Loucy (cell line): Measurements from ENCODE around the gene ETFBKMT.

Experiments used
- H2AFZ ChIP-seq: fragments of 200-600 bp; sonication (generic); 2 replicates; pipeline ENCODE4 v1.6.0; 2016; ENCODE audit warnings: antibody characterized with exemption, mild to moderate bottlenecking, low read length, moderate library complexity
- H3F3A ChIP-seq: fragments of 200-600 bp; 2 replicates; pipeline ENCODE4 v1.6.0; 2016; ENCODE audit warnings: antibody characterized with exemption, low read depth, mild to moderate bottlenecking
- H3K27me3 ChIP-seq: fragments of 200-600 bp; sonication (generic); 2 replicates; pipeline ENCODE4 v1.6.1; 2014; ENCODE audit warnings: low read length, mild to moderate bottlenecking; ENCODE audit not compliant: insufficient read depth, poor library complexity, severe bottlenecking
- H3K36me3 ChIP-seq: fragments of 200-600 bp; sonication (generic); 2 replicates; pipeline ENCODE4 v1.6.1; 2016; ENCODE audit warnings: low read length; ENCODE audit not compliant: insufficient read depth
- H3K4me1 ChIP-seq: fragments of 200-600 bp; sonication (generic); 2 replicates; pipeline ENCODE4 v1.5.1; 2014; ENCODE audit warnings: low read length, mild to moderate bottlenecking; ENCODE audit not compliant: insufficient read depth, poor library complexity, severe bottlenecking
- H3K4me2 ChIP-seq: fragments of 200-600 bp; sonication (generic); 2 replicates; pipeline ENCODE4 v1.6.0; 2014; ENCODE audit warnings: antibody characterized with exemption, low read length, low read depth, mild to moderate bottlenecking; ENCODE audit not compliant: poor library complexity, severe bottlenecking
- H3K4me3 ChIP-seq: fragments of 200-600 bp; sonication (generic); 2 replicates; pipeline ENCODE4 v1.5.1; 2014; ENCODE audit warnings: low read length, mild to moderate bottlenecking, mixed read lengths; ENCODE audit not compliant: poor library complexity, severe bottlenecking
- H3K79me2 ChIP-seq: fragments of 200-600 bp; sonication (generic); 2 replicates; pipeline ENCODE4 v1.6.1; 2014; ENCODE audit warnings: low read length; ENCODE audit not compliant: insufficient read depth
- H3K9ac ChIP-seq: fragments of 200-600 bp; sonication (generic); 2 replicates; pipeline ENCODE4 v1.6.0; 2014; ENCODE audit warnings: mild to moderate bottlenecking, low read depth, low read length, moderate library complexity; ENCODE audit not compliant: poor library complexity, severe bottlenecking
- H3K9me2 ChIP-seq: fragments of 200-600 bp; sonication (generic); replicated peaks from 2 replicates; pipeline ENCODE4 v1.6.1; 2016; ENCODE audit warnings: low read depth, low read length, mixed read lengths
- H3K9me3 ChIP-seq: fragments of 200-600 bp; sonication (generic); 2 replicates; pipeline ENCODE4 v1.6.1; 2014; ENCODE audit warnings: mild to moderate bottlenecking, antibody characterized with exemption, low read length, low read depth; ENCODE audit not compliant: insufficient read depth
- H4K20me1 ChIP-seq: fragments of 200-600 bp; sonication (generic); 2 replicates; pipeline ENCODE4 v1.6.0; 2014; ENCODE audit warnings: antibody characterized with exemption, low read length, mild to moderate bottlenecking; ENCODE audit not compliant: insufficient read depth, poor library complexity, severe bottlenecking
- CTCF ChIP-seq: fragments of 200-600 bp; sonication (generic); conservative IDR thresholded peaks from 2 replicates; pipeline ENCODE4 v1.5.1; 2014; ENCODE audit warnings: mild to moderate bottlenecking, antibody characterized with exemption, low read length
- EZH2phosphoT487 ChIP-seq: fragments of 200-600 bp; IDR thresholded peaks from 2 replicates; pipeline ENCODE4 v1.6.1; 2018; ENCODE audit warnings: antibody characterized with exemption, mild to moderate bottlenecking, moderate library complexity, borderline replicate concordance

ETFBKMT gene

GRCh38 chr12:31631809-31632208, 27.7 kb upstream of the ETFBKMT start:
- Histone ChIP-seq H3K4me3 (no peak overlapping the region), H3K4me2 (no peak overlapping the region), H3K9me2 (no peaks in the 10 kb centered on the region), H2AFZ (no peak overlapping the region), H3K36me3 (no peaks in the 10 kb centered on the region), H3K79me2 (no peaks in the 10 kb centered on the region), H3F3A (no peaks in the 10 kb centered on the region), H3K27me3 (no peaks in the 10 kb centered on the region), H4K20me1 (no peaks in the 10 kb centered on the region), H3K9me3 (no peaks in the 10 kb centered on the region), H3K9ac (no peak overlapping the region), H3K4me1 (no peaks in the 10 kb centered on the region)
- TF ChIP-seq CTCF = no peak
- no peak for TF ChIP-seq EZH2phosphoT487

GRCh38 chr12:31633464-31633863, 26.0 kb upstream of the ETFBKMT start:
- Histone ChIP-seq H3K27me3 (no peaks in the 10 kb centered on the region), H3K4me2 (no peak overlapping the region), H3K4me3 (no peak overlapping the region), H3K9me2 (no peaks in the 10 kb centered on the region), H4K20me1 (no peaks in the 10 kb centered on the region), H2AFZ (no peak overlapping the region), H3K4me1 (no peaks in the 10 kb centered on the region), H3K36me3 (no peaks in the 10 kb centered on the region), H3K9me3 (no peaks in the 10 kb centered on the region), H3K9ac (no peak overlapping the region), H3K79me2 (no peaks in the 10 kb centered on the region), H3F3A (no peaks in the 10 kb centered on the region)
- TF ChIP-seq EZH2phosphoT487 = no peak
- no peak for TF ChIP-seq CTCF

- Histone ChIP-seq H3K36me3 (no peaks in the 10 kb centered on the region), H2AFZ (no peak overlapping the region), H3K27me3 (no peaks in the 10 kb centered on the region), H3K4me3 (no peak overlapping the region), H3K9me3 (no peaks in the 10 kb centered on the region), H3K4me1 (no peaks in the 10 kb centered on the region), H3K9ac (no peak overlapping the region), H4K20me1 (no peaks in the 10 kb centered on the region), H3K4me2 (no peak overlapping the region), H3K9me2 (no peaks in the 10 kb centered on the region), H3K79me2 (no peaks in the 10 kb centered on the region), H3F3A (no peaks in the 10 kb centered on the region)
- TF ChIP-seq CTCF = no peak
- no peak for TF ChIP-seq EZH2phosphoT487
These were observed 24.9 kb upstream of the ETFBKMT start for GRCh38 chr12:31634620-31635019.
